Neural cell (in vitro differentiated cells): ENCODE data around the gene HHATL. TPM values are rescaled to one million over a fixed set of nuclear protein-coding genes. Genes with fewer than 3 reads are reported as not detected.

Source experiments
- H2AFZ ChIP-seq: fragments of 200-600, 300-800 bp; sonication (generic), shearing (Covaris generic); 2 replicates; pipeline ENCODE4 v1.6.0; 2014; ENCODE audit warnings: low read depth, mild to moderate bottlenecking, antibody characterized with exemption, low read length, moderate library complexity
- H3F3A ChIP-seq: fragments of 200-600 bp; shearing (Covaris generic); 2 replicates; pipeline ENCODE4 v1.6.1; 2016; ENCODE audit warnings: mild to moderate bottlenecking, moderate library complexity, mixed read lengths, antibody characterized with exemption, low read length; ENCODE audit not compliant: insufficient read depth, poor library complexity, severe bottlenecking
- H3K27ac ChIP-seq: fragments of 200-600, 300-800 bp; sonication (generic), shearing (Covaris generic); 2 replicates; pipeline ENCODE4 v1.5.1; 2014; ENCODE audit warnings: mild to moderate bottlenecking, low read length, moderate library complexity
- H3K27me3 ChIP-seq: fragments of 300-800, 200-600 bp; sonication (generic), shearing (Covaris generic); 2 replicates; pipeline ENCODE4 v1.6.0; 2014; ENCODE audit warnings: mild to moderate bottlenecking, low read depth, low read length, moderate library complexity; ENCODE audit not compliant: insufficient read depth
- H3K36me3 ChIP-seq: fragments of 300-800, 200-600 bp; sonication (generic), shearing (Covaris generic); 2 replicates; pipeline ENCODE4 v1.5.1; 2014; ENCODE audit warnings: mild to moderate bottlenecking, antibody characterized with exemption, low read length, moderate library complexity; ENCODE audit not compliant: insufficient read depth
- H3K4me2 ChIP-seq: fragments of 300-800, 200-600 bp; sonication (generic), shearing (Covaris generic); 2 replicates; pipeline ENCODE4 v1.6.0; 2014; ENCODE audit warnings: mild to moderate bottlenecking, low read length
- H3K4me3 ChIP-seq: fragments of 300-800, 200-600 bp; sonication (generic), shearing (Covaris generic); 2 replicates; pipeline ENCODE4 v1.5.1; 2014; ENCODE audit warnings: mild to moderate bottlenecking, low read length, moderate library complexity
- H3K79me2 ChIP-seq: fragments of 200-600 bp; shearing (Covaris generic); replicated peaks from 2 replicates; pipeline ENCODE4 v1.6.0; 2014; ENCODE audit warnings: mild to moderate bottlenecking, low read length, moderate library complexity; ENCODE audit not compliant: insufficient read depth
- H3K9ac ChIP-seq: fragments of 300-800, 200-600 bp; sonication (generic), shearing (Covaris generic); 2 replicates; pipeline ENCODE4 v1.6.1; 2016; ENCODE audit warnings: mild to moderate bottlenecking, low read length, mixed read lengths
- H3K9me2 ChIP-seq: fragments of 200-600 bp; shearing (Covaris generic); 2 replicates; pipeline ENCODE4 v1.6.1; 2016; ENCODE audit warnings: mild to moderate bottlenecking, low read length, mixed read lengths; ENCODE audit not compliant: insufficient read depth
- H3K9me3 ChIP-seq: fragments of 200-600, 300-800 bp; sonication (generic), shearing (Covaris generic); 2 replicates; pipeline ENCODE4 v1.6.1; 2016; ENCODE audit warnings: mild to moderate bottlenecking, mixed run types, low read length, moderate library complexity, mixed read lengths
- H4K20me1 ChIP-seq: fragments of 200-600 bp; shearing (Covaris generic); 2 replicates; pipeline ENCODE4 v1.6.1; 2016; ENCODE audit warnings: mild to moderate bottlenecking, mixed run types; ENCODE audit not compliant: insufficient read depth
- EP300 ChIP-seq: fragments of 450-650 bp; conservative IDR thresholded peaks from 2 replicates; pipeline ENCODE4 v1.6.1; 2014; ENCODE audit warnings: antibody characterized with exemption, mild to moderate bottlenecking, moderate library complexity; ENCODE audit not compliant: poor library complexity, severe bottlenecking
- EZH2 ChIP-seq: fragments of 200-600, 300-800 bp; shearing (Covaris generic), sonication (generic); IDR thresholded peaks from 2 replicates; pipeline ENCODE4 v1.6.1; 2014; ENCODE audit warnings: antibody characterized with exemption, low read length, borderline replicate concordance, mild to moderate bottlenecking; ENCODE audit not compliant: insufficient read depth, poor library complexity, severe bottlenecking
- MXI1 ChIP-seq: fragments of 450-650 bp; conservative IDR thresholded peaks from 2 replicates; pipeline ENCODE4 v1.6.1; 2014; ENCODE audit warnings: antibody characterized with exemption, mild to moderate bottlenecking; ENCODE audit not compliant: poor library complexity, severe bottlenecking
- POLR2AphosphoS5 ChIP-seq: IDR thresholded peaks from 2 replicates; pipeline ENCODE4 v1.6.1; 2012
- RAD21 ChIP-seq: fragments of 450-650 bp; conservative IDR thresholded peaks from 2 replicates; pipeline ENCODE4 v1.6.1; 2014; ENCODE audit warnings: antibody characterized with exemption, mild to moderate bottlenecking, moderate library complexity
- SMC3 ChIP-seq: fragments of 450-650 bp; conservative IDR thresholded peaks from 2 replicates; pipeline ENCODE4 v1.6.1; 2014; ENCODE audit warnings: antibody characterized with exemption, mild to moderate bottlenecking, moderate library complexity; ENCODE audit not compliant: poor library complexity
- TAF1 ChIP-seq: IDR thresholded peaks from 2 replicates; pipeline ENCODE4 v1.6.1; 2012; ENCODE audit warnings: low read depth
- polyA plus RNA-seq: library from polyadenylated mRNA; depleted of rRNA; stranded (reverse); fragments of >200 nt; gene quantifications from 2 replicates; pipeline ENCODE4 v1.2.3, GENCODE V29; 2014
- TF ChIP-seq, protein P1 (sequence below): fragments of 450-650 bp; IDR thresholded peaks from 2 replicates; pipeline ENCODE4 v1.5.1; 2014; ENCODE audit warnings: antibody characterized with exemption, mild to moderate bottlenecking, moderate library complexity; ENCODE audit not compliant: poor library complexity, severe bottlenecking
- TF ChIP-seq, protein P2 (sequence below): IDR thresholded peaks from 2 replicates; pipeline ENCODE4 v1.6.1; 2012; ENCODE audit warnings: borderline replicate concordance

Gene HHATL
- polyA plus RNA-seq, 1 donor from 2014 or later: not detected

- Histone ChIP-seq H3K79me2 (no peaks in the 10 kb centered on the region), H3F3A (no peaks in the 10 kb centered on the region), H3K9me3 (no peaks in the 10 kb centered on the region), H3K4me3 (no peak overlapping the region), H3K9me2 (no peaks in the 10 kb centered on the region), H3K27me3 (no peaks in the 10 kb centered on the region), H3K36me3 (no peaks in the 10 kb centered on the region), H4K20me1 (no peaks in the 10 kb centered on the region), H3K4me2 (no peak overlapping the region), H3K9ac (no peak overlapping the region), H3K27ac (no peak overlapping the region), H2AFZ (no peak overlapping the region)
- TF ChIP-seq POLR2AphosphoS5: no peak
- TF ChIP-seq EP300: no peak
- TF ChIP-seq, protein P1, sequence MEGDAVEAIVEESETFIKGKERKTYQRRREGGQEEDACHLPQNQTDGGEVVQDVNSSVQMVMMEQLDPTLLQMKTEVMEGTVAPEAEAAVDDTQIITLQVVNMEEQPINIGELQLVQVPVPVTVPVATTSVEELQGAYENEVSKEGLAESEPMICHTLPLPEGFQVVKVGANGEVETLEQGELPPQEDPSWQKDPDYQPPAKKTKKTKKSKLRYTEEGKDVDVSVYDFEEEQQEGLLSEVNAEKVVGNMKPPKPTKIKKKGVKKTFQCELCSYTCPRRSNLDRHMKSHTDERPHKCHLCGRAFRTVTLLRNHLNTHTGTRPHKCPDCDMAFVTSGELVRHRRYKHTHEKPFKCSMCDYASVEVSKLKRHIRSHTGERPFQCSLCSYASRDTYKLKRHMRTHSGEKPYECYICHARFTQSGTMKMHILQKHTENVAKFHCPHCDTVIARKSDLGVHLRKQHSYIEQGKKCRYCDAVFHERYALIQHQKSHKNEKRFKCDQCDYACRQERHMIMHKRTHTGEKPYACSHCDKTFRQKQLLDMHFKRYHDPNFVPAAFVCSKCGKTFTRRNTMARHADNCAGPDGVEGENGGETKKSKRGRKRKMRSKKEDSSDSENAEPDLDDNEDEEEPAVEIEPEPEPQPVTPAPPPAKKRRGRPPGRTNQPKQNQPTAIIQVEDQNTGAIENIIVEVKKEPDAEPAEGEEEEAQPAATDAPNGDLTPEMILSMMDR: no peak
- TF ChIP-seq MXI1: no peak
- no peak for TF ChIP-seq RAD21
- no peak for TF ChIP-seq TAF1
- no peak for TF ChIP-seq SMC3
- TF ChIP-seq, protein P2, sequence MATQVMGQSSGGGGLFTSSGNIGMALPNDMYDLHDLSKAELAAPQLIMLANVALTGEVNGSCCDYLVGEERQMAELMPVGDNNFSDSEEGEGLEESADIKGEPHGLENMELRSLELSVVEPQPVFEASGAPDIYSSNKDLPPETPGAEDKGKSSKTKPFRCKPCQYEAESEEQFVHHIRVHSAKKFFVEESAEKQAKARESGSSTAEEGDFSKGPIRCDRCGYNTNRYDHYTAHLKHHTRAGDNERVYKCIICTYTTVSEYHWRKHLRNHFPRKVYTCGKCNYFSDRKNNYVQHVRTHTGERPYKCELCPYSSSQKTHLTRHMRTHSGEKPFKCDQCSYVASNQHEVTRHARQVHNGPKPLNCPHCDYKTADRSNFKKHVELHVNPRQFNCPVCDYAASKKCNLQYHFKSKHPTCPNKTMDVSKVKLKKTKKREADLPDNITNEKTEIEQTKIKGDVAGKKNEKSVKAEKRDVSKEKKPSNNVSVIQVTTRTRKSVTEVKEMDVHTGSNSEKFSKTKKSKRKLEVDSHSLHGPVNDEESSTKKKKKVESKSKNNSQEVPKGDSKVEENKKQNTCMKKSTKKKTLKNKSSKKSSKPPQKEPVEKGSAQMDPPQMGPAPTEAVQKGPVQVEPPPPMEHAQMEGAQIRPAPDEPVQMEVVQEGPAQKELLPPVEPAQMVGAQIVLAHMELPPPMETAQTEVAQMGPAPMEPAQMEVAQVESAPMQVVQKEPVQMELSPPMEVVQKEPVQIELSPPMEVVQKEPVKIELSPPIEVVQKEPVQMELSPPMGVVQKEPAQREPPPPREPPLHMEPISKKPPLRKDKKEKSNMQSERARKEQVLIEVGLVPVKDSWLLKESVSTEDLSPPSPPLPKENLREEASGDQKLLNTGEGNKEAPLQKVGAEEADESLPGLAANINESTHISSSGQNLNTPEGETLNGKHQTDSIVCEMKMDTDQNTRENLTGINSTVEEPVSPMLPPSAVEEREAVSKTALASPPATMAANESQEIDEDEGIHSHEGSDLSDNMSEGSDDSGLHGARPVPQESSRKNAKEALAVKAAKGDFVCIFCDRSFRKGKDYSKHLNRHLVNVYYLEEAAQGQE: no peak
- no peak for TF ChIP-seq EZH2
Observed at GRCh38 chr3:42663581-42664437, 38.8 kb downstream of the HHATL start.

GRCh38 chr3:42662813-42663535 lies 39.6 kb downstream of the HHATL start:
- no peaks in the 10 kb centered on the region for H3K9me2 ChIP-seq
- no peak overlapping the region for H3K9ac ChIP-seq
- no peaks in the 10 kb centered on the region for H3K9me3 ChIP-seq
- no peaks in the 10 kb centered on the region for H4K20me1 ChIP-seq
- no peak overlapping the region for H3K4me3 ChIP-seq
- TF ChIP-seq POLR2AphosphoS5 (no peak), EZH2 (no peak), EP300 (no peak), RAD21 (no peak), SMC3 (no peak), MXI1 (no peak)
- H3K27me3 ChIP-seq: no peaks in the 10 kb centered on the region
- H3K27ac ChIP-seq: no peak overlapping the region
- H3F3A ChIP-seq: no peaks in the 10 kb centered on the region
- no peak overlapping the region for H3K4me2 ChIP-seq
- no peaks in the 10 kb centered on the region for H3K36me3 ChIP-seq
- H3K79me2 ChIP-seq: no peaks in the 10 kb centered on the region
- H2AFZ ChIP-seq: no peak overlapping the region
